HepG2 (cell line): ENCODE data around the gene ST3GAL5. TPM values are rescaled to one million over a fixed set of nuclear protein-coding genes. Genes with fewer than 3 reads are reported as not detected.
"Not testable (repeated sequence)": the region's sequence is repeated elsewhere in the genome, so short reads cannot be mapped to it uniquely, and the experiment has no call there.

ENCODE experiments used
- ATAC-seq: fragments of 200-7000 bp; cut with Tn5 transposase; 3 replicates; pipeline ENCODE4 v1.9.1; 2020; ENCODE audit warnings: mild to moderate bottlenecking, moderate library complexity
- BruUV-seq: library from RNA; stranded (reverse); fragments of 400-500 nt; replicated peaks from 2 replicates; lab custom pipeline; 2021; lab: Mats Ljungman, UMichigan
- CTCF ChIA-PET: fragments of 300-600 bp; formaldehyde crosslinking; extraction: SDS; loops from one replicate; lab custom pipeline; 2021; ENCODE audit warnings: low total read pairs, inconsistent platforms, low intra/inter-chr PET ratio; lab: Yijun Ruan, JAX
- POLR2A ChIA-PET: fragments of 350-600 bp; sonication (Branson Sonifier 250); formaldehyde crosslinking; loops from one replicate; lab custom pipeline; 2020; ENCODE audit warnings: antibody characterized with exemption, inconsistent platforms; lab: Yijun Ruan, JAX
- DNase-seq: peaks from one replicate; pipeline ENCODE4 v3.0.0-alpha.2; 2015; ENCODE audit warnings: low spot score
- FAIRE-seq: peaks from 3 replicates; lab custom pipeline; 2011; peaks lifted over from hg19 to GRCh38; lab: Jason Lieb, UNC
- H2AFZ ChIP-seq: one replicate; pipeline ENCODE4 v1.6.1; 2011; ENCODE audit warnings: low read length, inconsistent platforms
- H3K27ac ChIP-seq: fragments of 300-600 bp; 3 replicates; pipeline ENCODE4 v1.8.0; 2011; ENCODE audit warnings: mixed run types, mild to moderate bottlenecking, mixed read lengths, low read length, inconsistent platforms; ENCODE audit not compliant: insufficient read depth; ENCODE audit errors: extremely low read length
- H3K27me3 ChIP-seq, 2 experiments: fragments of 200-600 bp in 1 of 2; 2 replicates in 1 of 2; 3 replicates in 1 of 2; pipeline versions ENCODE4 v1.6.0 to v1.8.0; 2011; ENCODE audit warnings: low read length in 2 of 2, mild to moderate bottlenecking in 2 of 2, moderate library complexity in 2 of 2, inconsistent platforms in 1 of 2; ENCODE audit not compliant: insufficient read depth in 2 of 2, control insufficient read depth in 1 of 2
- H3K36me3 ChIP-seq, 2 experiments: fragments of 200-600 bp in 1 of 2; replicated peaks in 1 of 2; 2 replicates in 1 of 2; 3 replicates in 1 of 2; pipeline versions ENCODE4 v1.5.1 to v1.8.0; 2011; ENCODE audit warnings: low read length in 2 of 2, inconsistent platforms in 1 of 2; ENCODE audit not compliant: insufficient read depth in 2 of 2, control insufficient read depth in 1 of 2
- H3K4me1 ChIP-seq: 2 replicates; pipeline ENCODE4 v1.5.1; 2012; ENCODE audit warnings: low read length, inconsistent platforms; ENCODE audit not compliant: insufficient read depth
- H3K4me2 ChIP-seq: 2 replicates; pipeline ENCODE4 v1.6.0; 2011; ENCODE audit warnings: low read depth, low read length, inconsistent platforms
- H3K4me3 ChIP-seq, 3 experiments: fragments of 200-600 bp in 1 of 3; sonication (generic), shearing (Covaris generic) in 1 of 3; replicated peaks in 1 of 3; 2 replicates each; pipeline ENCODE4 v1.5.1; 2011 to 2016; ENCODE audit warnings: low read length in 3 of 3, inconsistent platforms in 2 of 3, low read depth in 2 of 3, mild to moderate bottlenecking in 2 of 3, control low read depth in 1 of 3, mixed read lengths in 1 of 3; ENCODE audit not compliant: insufficient read depth in 1 of 3
- H3K79me2 ChIP-seq: one replicate; pipeline ENCODE4 v1.6.1; 2011; ENCODE audit warnings: low read length, inconsistent platforms; ENCODE audit not compliant: insufficient read depth
- H3K9ac ChIP-seq: 2 replicates; pipeline ENCODE4 v1.6.0; 2011; ENCODE audit warnings: mild to moderate bottlenecking, low read depth, low read length, inconsistent platforms; ENCODE audit not compliant: insufficient read depth
- H3K9me3 ChIP-seq: 2 replicates; pipeline ENCODE4 v1.5.1; 2012; ENCODE audit warnings: mild to moderate bottlenecking, low read length
- H4K20me1 ChIP-seq: 2 replicates; pipeline ENCODE4 v1.6.0; 2011; ENCODE audit warnings: inconsistent platforms, mild to moderate bottlenecking, low read length, moderate library complexity; ENCODE audit not compliant: insufficient read depth
- SRSF1 ChIP-seq: fragments of 200-400 bp; formaldehyde crosslinking; optimal IDR thresholded peaks from 2 replicates; pipeline ENCODE3; 2017; ENCODE audit warnings: mild to moderate bottlenecking, low read depth, low read length, moderate library complexity
- ZNF205 ChIP-seq: IDR thresholded peaks from 2 replicates; pipeline ENCODE4 v1.6.1; 2018; ENCODE audit warnings: missing biosample characterization, missing genetic modification reagents
- WGBS: methylation state at CpG from one replicate; pipeline ENCODE4 v1.1.6; 2017; ENCODE audit warnings: low lambda C conversion rate; 5-methylcytosine and 5-hydroxymethylcytosine counted together
- in situ Hi-C: cut with HindIII; loops from 2 replicates; pipeline ENCODE4 v1.10.0; 2017; ENCODE audit warnings: low pct_unique_long_range_greater_than_20kb; ENCODE audit not compliant: extremely low pct_ligation_motif_present
- intact Hi-C: fragments of 100-400 bp; cut with micrococcal nuclease; formaldehyde crosslinking; loops from one replicate; pipeline ENCODE4 v1.10.0; 2022; ENCODE audit not compliant: unreplicated experiment
- polyA plus RNA-seq, 8 experiments: library from polyadenylated mRNA; depleted of rRNA in 3 of 8; stranded (reverse) in 7 of 8; unstranded in 1 of 8; fragments of >200 nt; fragmentation: Illumina TruSeq in 4 of 8; extraction: Trizol in 4 of 8; gene quantifications; 2 replicates each; pipeline versions ENCODE4 v1.2.1 to v1.2.3, GENCODE V29; 2011 to 2016; ENCODE audit warnings: low read depth in 4 of 8, missing spikeins in 1 of 8, mixed read lengths in 1 of 8; ENCODE audit not compliant: insufficient read depth in 1 of 8
- total RNA-seq, 5 experiments: library from RNA; depleted of rRNA; stranded (reverse); fragments of >200 nt; fragmentation: Illumina TruSeq; extraction: Trizol; gene quantifications; 2 replicates each; pipeline ENCODE4 v1.2.3, GENCODE V29; 2016; ENCODE audit warnings: low read depth in 1 of 5

ST3GAL5 gene
- total and polyA plus RNA-seq, 2 of the 13 experiments (the other 11 are each of a cell fraction or from before 2014, with no cell fraction given): 1.3 to 2.0 TPM

GRCh38 chr2:85933753-85934594, 45.2 kb upstream of the ST3GAL5 start (continued):
- TF ChIP-seq ZNF205 (CRISPR knock-in tag): no peak
- TF ChIP-seq, all 625 proteins: peak for 0

GRCh38 chr2:85931151-85931550, 42.4 kb upstream of the ST3GAL5 start:
- H3K9me3 ChIP-seq, H3K36me3 ChIP-seq, ATAC-seq, FAIRE-seq, DNase-seq, CTCF ChIA-PET, BruUV-seq, H2AFZ ChIP-seq, H3K27ac ChIP-seq, H3K27me3 ChIP-seq, H3K79me2 ChIP-seq, H3K4me1 ChIP-seq, in situ Hi-C loops, H3K4me2 ChIP-seq, POLR2A ChIA-PET, intact Hi-C loops, H3K4me3 ChIP-seq, H4K20me1 ChIP-seq, H3K9ac ChIP-seq: not testable (repeated sequence)
- 49% methylated on average over 7 of the region's 7 CpGs for WGBS

- Histone ChIP-seq H3K9ac (no peak overlapping the region), H3K27ac (no peak overlapping the region), H3K4me2 (no peak overlapping the region), H4K20me1 (no peaks in the 10 kb centered on the region), H3K4me1 (0 out of 2 replicates have a peak, but pooled peaks cover 5% of the 10 kb centered on the region), H3K9me3 (no peaks in the 10 kb centered on the region), H3K27me3 (no peaks in the 10 kb centered on the region; a peak in 1 of 5 replicates), H2AFZ (no peak overlapping the region), H3K79me2 (no peaks in the 10 kb centered on the region), H3K4me3 (no peak overlapping the region), H3K36me3 (no peaks in the 10 kb centered on the region)
- POLR2A ChIA-PET: no interaction called here
- WGBS: 27% methylated on average over 4 of the region's 4 CpGs
- no peak for ATAC-seq
- intact Hi-C loops: loop anchor here (1.0 kb wide), 1 partner anchor 29 kb away; no protein-coding TSS in a partner anchor
- TF ChIP-seq SRSF1: no peak
- no peak for DNase-seq
- CTCF ChIA-PET: no interaction called here
- in situ Hi-C loops: no loop called here
- BruUV-seq: no TSS peak
- no peak for FAIRE-seq
These were observed 41.6 kb upstream of the ST3GAL5 start for GRCh38 chr2:85930129-85931124.
